Measurements from ENCODE around the gene HSPA2. TPM values are rescaled to one million over a fixed set of nuclear protein-coding genes. Genes with fewer than 3 reads are reported as not detected.

The HSPA2 gene
- total and polyA plus RNA-seq, 2 experiments from 2014 or later: 0.93 to 2.4 TPM

DNA sequence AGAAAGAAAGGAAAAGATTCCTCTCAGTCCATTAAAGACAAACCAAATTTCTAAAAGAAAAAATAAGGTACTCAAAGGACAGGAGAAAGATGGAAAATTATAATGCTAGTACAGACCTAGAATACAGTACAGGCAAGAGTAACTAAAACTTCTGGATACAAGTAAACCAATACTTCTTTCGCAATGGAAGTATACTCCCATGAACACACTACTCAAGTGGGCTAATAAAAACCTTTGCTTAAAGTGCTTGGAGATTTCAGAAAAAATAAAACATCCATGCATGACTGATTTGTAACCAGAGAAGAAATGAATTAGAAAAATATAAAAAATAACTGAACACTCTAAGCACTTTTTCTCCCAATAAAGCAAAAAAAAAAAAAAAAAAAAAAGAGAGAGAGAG lies 40.5 kb upstream of the HSPA2 start:
- Histone ChIP-seq H3K27ac (no peak overlapping the region), H3K4me1 (ENCODE audit: low read depth) (peaks cover 17% of the 10 kb centered on the region), H3K4me3 (no peak overlapping the region), H3K27me3 (no peaks in the 10 kb centered on the region), H3K9me3 (ENCODE audit: low read depth) (no peaks in the 10 kb centered on the region), H3K36me3 (peaks cover 10% of the 10 kb centered on the region)
- no peak for TF ChIP-seq CTCF (IDR thresholded peaks at IDR 0.05; ENCODE audit: low read depth, low read length)
- DNase-seq (ENCODE audit: low read depth in 1 of 2, low spot score in 1 of 2): no peak

DNA sequence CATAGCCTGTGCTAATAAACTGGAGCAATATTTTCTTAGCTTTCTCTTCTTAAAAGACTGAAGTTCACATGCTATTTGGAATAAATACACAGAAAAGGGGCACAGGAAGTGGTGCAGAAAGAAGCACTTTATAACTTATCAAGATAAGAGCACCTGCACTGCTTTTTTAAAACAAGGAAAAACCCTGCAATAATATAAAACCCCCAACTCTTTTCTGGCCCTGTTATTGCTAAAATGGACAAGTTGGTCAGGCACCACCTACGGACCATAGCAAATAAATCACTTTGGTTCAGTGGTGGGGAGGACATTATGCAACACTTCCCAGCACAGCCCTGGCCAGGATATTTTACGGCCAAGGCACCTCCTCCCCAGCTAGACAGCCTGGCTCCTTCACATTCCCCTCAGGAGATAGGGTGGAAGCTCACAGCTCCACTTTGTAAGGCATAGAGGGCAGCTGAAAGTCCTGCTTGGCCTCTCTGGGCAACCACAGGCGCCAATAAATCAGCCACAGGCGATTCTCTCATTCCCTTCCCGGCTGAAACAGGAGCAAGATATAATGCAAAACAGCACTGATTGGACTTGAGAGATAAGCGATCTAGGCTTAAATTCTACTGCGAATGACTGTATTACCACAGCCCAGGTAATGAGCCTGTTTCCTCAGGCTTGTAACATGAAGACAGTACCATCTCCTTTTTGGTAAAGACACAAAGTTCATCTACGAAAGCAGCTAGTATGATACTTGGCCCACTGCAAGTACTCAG lies 39.0 kb upstream of the HSPA2 start:
- Histone ChIP-seq H3K9me3 (ENCODE audit: low read depth) (no peaks in the 10 kb centered on the region), H3K4me1 (ENCODE audit: low read depth) (peaks cover 20% of the 10 kb centered on the region), H3K27me3 (no peaks in the 10 kb centered on the region), H3K27ac (no peak overlapping the region), H3K36me3 (peaks cover 10% of the 10 kb centered on the region), H3K4me3 (no peak overlapping the region)
- peak in 1 of 2 donors; percentile 88 for DNase-seq (ENCODE audit: low read depth in 1 of 2, low spot score in 1 of 2)
- peak; percentile 24 for TF ChIP-seq CTCF (IDR thresholded peaks at IDR 0.05; ENCODE audit: low read depth, low read length)

DNA sequence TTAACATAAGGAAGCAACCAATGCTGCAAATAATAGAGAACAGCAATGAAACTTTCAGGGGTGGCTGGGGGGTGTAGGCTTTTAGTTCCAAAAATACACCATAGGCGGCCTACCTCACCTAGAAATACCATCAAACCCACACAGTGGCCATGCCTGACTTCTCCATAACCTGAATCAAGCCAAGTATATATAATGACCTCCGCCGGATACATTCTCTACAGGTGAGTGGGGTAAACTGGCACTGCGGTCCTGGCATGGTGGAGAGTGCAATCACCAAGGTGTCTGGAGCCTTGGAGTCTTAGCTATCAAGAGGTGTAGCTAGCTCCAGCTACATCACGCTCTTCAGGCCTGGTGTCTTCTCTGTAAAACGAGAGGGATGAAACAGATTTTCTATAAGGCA lies 38.1 kb upstream of the HSPA2 start:
- peak overlapping the region; percentile 65 for H3K4me3 ChIP-seq
- peak overlapping the region; percentile 98 for H3K27ac ChIP-seq
- H3K4me1 ChIP-seq (ENCODE audit: low read depth): peaks cover 29% of the 10 kb centered on the region
- no peak for DNase-seq (ENCODE audit: low read depth in 1 of 2, low spot score in 1 of 2)
- no peak for TF ChIP-seq CTCF (IDR thresholded peaks at IDR 0.05; ENCODE audit: low read depth, low read length)
- H3K36me3 ChIP-seq: peaks cover 5% of the 10 kb centered on the region
- no peaks in the 10 kb centered on the region for H3K27me3 ChIP-seq
- H3K9me3 ChIP-seq (ENCODE audit: low read depth): no peaks in the 10 kb centered on the region

- peak; percentile 29 to 30 for DNase-seq (ENCODE audit: low read depth in 1 of 2, low spot score in 1 of 2)
- TF ChIP-seq CTCF (IDR thresholded peaks at IDR 0.05; ENCODE audit: low read depth, low read length): no peak
- peak overlapping the region; percentile 98 for H3K27ac ChIP-seq
- H3K36me3 ChIP-seq: no peaks in the 10 kb centered on the region
- H3K4me1 ChIP-seq (ENCODE audit: low read depth): peaks cover 29% of the 10 kb centered on the region
- peak overlapping the region; percentile 65 for H3K4me3 ChIP-seq
- no peaks in the 10 kb centered on the region for H3K27me3 ChIP-seq
- no peaks in the 10 kb centered on the region for H3K9me3 ChIP-seq (ENCODE audit: low read depth)
Measured at GRCh38 chr14:64502887-64503433, 37.6 kb upstream of the HSPA2 start.

DNA sequence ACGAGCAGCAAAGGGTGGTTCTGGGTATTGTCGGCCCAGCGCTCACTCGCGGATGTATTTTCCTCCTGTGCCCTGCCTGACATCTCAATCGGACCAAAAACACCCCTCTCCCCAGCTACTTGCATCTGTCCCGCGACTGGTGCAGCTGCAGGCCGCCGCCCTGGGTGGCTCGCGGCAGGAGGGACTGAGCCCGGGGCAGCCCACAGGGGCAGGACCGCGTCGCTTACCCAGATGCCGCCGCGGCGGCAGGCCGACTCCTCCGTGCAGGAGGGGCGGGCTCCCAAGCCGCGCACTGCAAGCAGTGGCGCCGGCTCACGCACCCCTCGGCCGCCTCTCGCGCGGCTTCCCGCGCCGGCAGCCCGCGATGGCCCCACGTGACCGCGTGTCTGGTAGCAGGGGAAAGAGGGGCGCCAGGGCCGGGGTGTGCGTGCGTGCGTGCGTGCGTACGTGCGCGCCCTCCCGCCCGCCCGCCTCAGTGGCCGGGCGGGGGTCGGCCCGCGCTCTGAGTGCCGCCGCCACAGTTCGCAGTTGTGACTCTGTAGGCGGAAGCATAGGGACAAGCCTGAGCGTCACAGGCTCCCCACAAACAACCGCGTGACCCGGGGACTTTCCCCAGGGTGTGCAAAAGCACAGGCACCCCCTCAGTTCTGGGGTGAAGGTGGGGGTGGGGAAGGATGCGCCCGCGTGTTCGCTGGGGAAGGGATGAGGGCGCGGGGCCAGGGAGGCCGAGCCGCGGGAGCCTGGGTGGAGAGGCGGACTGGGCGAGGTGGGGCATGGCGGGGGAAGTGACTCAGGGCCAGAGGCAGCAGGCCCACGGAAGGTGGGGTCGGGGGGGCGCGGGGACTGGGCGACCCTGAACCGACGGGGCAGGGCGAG lies 36.9 kb upstream of the HSPA2 start, which contains the start of gene ZBTB25:
Gene ZBTB25 (minus strand): TSS at position 405 of the 876 bp plus-strand sequence. CDS start 13,305 bp downstream, outside the sequence.
- no peak for TF ChIP-seq CTCF (IDR thresholded peaks at IDR 0.05; ENCODE audit: low read depth, low read length)
- peak within 1 kb of the TSS; percentile 65 for H3K4me3 ChIP-seq
- peak; percentile 95 to 96 for DNase-seq (ENCODE audit: low read depth in 1 of 2, low spot score in 1 of 2)
- H3K36me3 ChIP-seq: no peaks in the 10 kb centered on the region
- no peaks in the 10 kb centered on the region for H3K27me3 ChIP-seq
- peaks cover 29% of the 10 kb centered on the region for H3K4me1 ChIP-seq (ENCODE audit: low read depth)
- peak within 1 kb of the TSS; percentile 98 for H3K27ac ChIP-seq
- H3K9me3 ChIP-seq (ENCODE audit: low read depth): no peaks in the 10 kb centered on the region
